Panc1 (cell line): ENCODE measurements around the gene DCAF10.

Experiments
- CTCF ChIP-seq: fragments of 450-650 bp; IDR thresholded peaks from 2 replicates; pipeline ENCODE4 v1.5.1; 2017; ENCODE audit warnings: mild to moderate bottlenecking
- POLR2AphosphoS5 ChIP-seq: IDR thresholded peaks from 2 replicates; pipeline ENCODE4 v1.6.1; 2012; ENCODE audit warnings: mild to moderate bottlenecking, low read depth, low read length, moderate library complexity
- REST ChIP-seq, 2 experiments: IDR thresholded peaks; 2 replicates each; pipeline ENCODE4 v1.6.1; 2011 to 2012; ENCODE audit warnings: low read depth in 2 of 2, control low read depth in 1 of 2, low read length in 1 of 2, mild to moderate bottlenecking in 1 of 2, moderate library complexity in 1 of 2; ENCODE audit not compliant: insufficient read depth in 1 of 2
- SIN3A ChIP-seq: IDR thresholded peaks from 2 replicates; pipeline ENCODE4 v1.6.1; 2012; ENCODE audit warnings: low read depth, mild to moderate bottlenecking, low read length, moderate library complexity, borderline replicate concordance; ENCODE audit not compliant: insufficient read depth

- TF ChIP-seq CTCF (no peak), POLR2AphosphoS5 (no peak), REST (IDR thresholded peaks at IDR 0.05; ENCODE audit: insufficient read depth in 1 of 2, low read depth in 2 of 2, low read length in 1 of 2) (no peak), SIN3A (no peak)
Observed at GRCh38 chr9:37778534-37778933, 22.1 kb upstream of the DCAF10 start.
